Measurements from ENCODE around the gene PHLDA3. TPM values are rescaled to one million over a fixed set of nuclear protein-coding genes. Genes with fewer than 3 reads are reported as not detected.

The PHLDA3 gene
- total and polyA plus RNA-seq, 2 of the 4 experiments (the other 2 are of a cell fraction): 41.6 to 102 TPM

DNA sequence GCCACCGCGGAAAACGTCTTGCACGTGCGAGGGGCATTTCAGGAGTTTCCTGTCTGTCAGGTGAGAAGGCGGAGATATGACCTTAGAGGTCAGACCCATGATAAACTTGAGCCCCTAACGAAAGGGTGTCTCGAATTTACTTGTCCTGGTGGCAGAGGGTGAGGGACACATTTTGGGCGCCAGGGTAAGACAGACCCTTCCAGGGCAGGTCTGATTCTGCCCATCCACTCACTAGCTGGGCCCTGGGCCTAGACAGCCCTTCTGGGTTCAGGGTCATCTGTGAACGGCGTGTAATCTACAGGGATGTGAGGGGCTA lies 38.3 kb upstream of the PHLDA3 start:
- Histone ChIP-seq H4K20me1 (ENCODE audit: insufficient read depth, low read length) (peaks cover 18% of the 10 kb centered on the region), H3K18ac (ENCODE audit: low read depth, low read length) (peak overlapping the region; percentile 83), H2BK20ac (ENCODE audit: low read depth, low read length) (peak overlapping the region; percentile 30), H2BK120ac (ENCODE audit: low read depth, low read length) (peak overlapping the region; percentile 91), H4K8ac (ENCODE audit: low read depth in 2 of 2, low read length in 2 of 2) (peak overlapping the region; percentile 94 to 96), H4K5ac (ENCODE audit: low read depth, low read length) (peak overlapping the region; percentile 83), H3K56ac (ENCODE audit: extremely low read depth, insufficient read depth, low read length) (peak overlapping the region; percentile 67), H3K4me3 (ENCODE audit: insufficient read depth, low read depth, low read length) (peak overlapping the region; percentile 30), H3K4ac (ENCODE audit: low read depth, low read length) (peak overlapping the region; percentile 91), H2AK9ac (replicated peaks; ENCODE audit: low read depth, low read length, poor library complexity) (peak overlapping the region; percentile 95), H3K23ac (ENCODE audit: low read depth, low read length) (peak overlapping the region; percentile 86), H3K4me2 (ENCODE audit: low read depth, low read length) (peak overlapping the region; percentile 72), H3K79me1 (ENCODE audit: low read depth in 1 of 2, low read length in 2 of 2) (peaks cover 7 to 31% of the 10 kb centered on the region in 2 experiments; a peak in 2 of 4 replicates), H3K9me1 (ENCODE audit: insufficient read depth, low read length) (peaks cover 23% of the 10 kb centered on the region), H3K9me3 (ENCODE audit: control insufficient read depth, insufficient read depth, low read length) (no peaks in the 10 kb centered on the region), H2AFZ (replicated peaks; ENCODE audit: low read length, poor library complexity) (peak overlapping the region; percentile 86), H4K91ac (ENCODE audit: insufficient read depth, low read depth, low read length) (peak overlapping the region; percentile 95), H2BK5ac (ENCODE audit: low read depth, low read length, poor library complexity, severe bottlenecking) (peak overlapping the region; percentile 68), H2AK5ac (ENCODE audit: low read depth, low read length) (peak overlapping the region; percentile 98), H3K9ac (ENCODE audit: low read depth, low read length) (peak overlapping the region; percentile 71), H2BK15ac (ENCODE audit: low read depth, low read length) (peak overlapping the region; percentile 93), H3K27me3 (ENCODE audit: control insufficient read depth, insufficient read depth, low read length) (no peaks in the 10 kb centered on the region), H3K27ac (ENCODE audit: insufficient read depth, low read length) (peak overlapping the region; percentile 92), H3K14ac (replicated peaks; ENCODE audit: low read depth, low read length) (peak overlapping the region; percentile 92), H3K36me3 (ENCODE audit: control insufficient read depth, insufficient read depth, low read length) (peaks cover 5% of the 10 kb centered on the region), H3K4me1 (ENCODE audit: control insufficient read depth, insufficient read depth, low read length) (peaks cover 32% of the 10 kb centered on the region)
- WGBS, 2 experiments (ENCODE audit: extremely low coverage in 2 of 2, insufficient read length in 1 of 2): 12% methylated on average over 6 of the region's 11 CpGs; no CpG with 5 or more reads in 1 of the 2 experiments
- DNase-seq: no peak
- in situ Hi-C loops (cut with MboI; ENCODE audit: low sequenced_read_pairs): no loop called here
- no peak for ATAC-seq (ENCODE audit: low read depth)
- ChIA-PET CTCF (no interaction called here), POLR2A (ENCODE audit: unreplicated experiment) (interaction anchor here (0.8 kb wide), 1 partner anchor 38 kb away, joined by 3 read pairs; the partner anchor contains the start of gene PHLDA3)
- dilution Hi-C loops (cut with HindIII; ENCODE audit: low sequenced_read_pairs, unreplicated experiment): no loop called here
- TF ChIP-seq CHD1 (IDR thresholded peaks at IDR 0.05; ENCODE audit: low read depth, low read length): no peak
- peak; percentile 45; the same call in 1 of the 2 replicates for TF ChIP-seq BHLHE40 (IDR thresholded peaks at IDR 0.05; ENCODE audit: low read depth, low read length)
- no TSS peak for BruUV-seq (replicated peaks)
- intact Hi-C loops (cut with micrococcal nuclease): loop anchor here (5.0 kb wide), 1 partner anchor 40 kb away; the partner anchor contains the start of gene PHLDA3
